GM12801 (cell line): ENCODE results near the gene CACNA1D.

Experiments used
- TF ChIP-seq, protein P1 (sequence below): IDR thresholded peaks from one replicate; pipeline ENCODE4 v1.5.1; 2011; ENCODE audit warnings: control low read depth; ENCODE audit not compliant: insufficient read length; ENCODE audit errors: extremely low read depth

CACNA1D gene

DNA sequence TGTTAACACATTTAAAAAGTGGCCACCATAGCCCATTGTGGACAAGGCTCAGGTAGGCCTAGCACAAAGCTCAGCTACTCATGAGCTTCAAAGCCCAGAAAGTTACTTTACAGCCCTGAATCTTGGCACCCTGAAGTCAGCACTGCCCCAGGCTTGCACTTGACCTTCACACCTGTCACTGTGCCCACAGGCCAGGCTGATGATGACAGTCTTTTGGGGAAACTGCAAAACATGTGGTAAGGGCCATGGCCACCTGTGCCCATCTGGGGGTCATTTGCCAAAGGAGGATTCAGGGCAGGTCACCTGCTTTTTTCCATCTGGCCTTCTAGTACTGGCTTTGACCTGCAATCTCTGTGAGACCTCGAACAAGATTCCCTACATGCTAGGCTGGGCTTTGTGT is 340.8 kb downstream of the CACNA1D start:
- TF ChIP-seq, protein P1, sequence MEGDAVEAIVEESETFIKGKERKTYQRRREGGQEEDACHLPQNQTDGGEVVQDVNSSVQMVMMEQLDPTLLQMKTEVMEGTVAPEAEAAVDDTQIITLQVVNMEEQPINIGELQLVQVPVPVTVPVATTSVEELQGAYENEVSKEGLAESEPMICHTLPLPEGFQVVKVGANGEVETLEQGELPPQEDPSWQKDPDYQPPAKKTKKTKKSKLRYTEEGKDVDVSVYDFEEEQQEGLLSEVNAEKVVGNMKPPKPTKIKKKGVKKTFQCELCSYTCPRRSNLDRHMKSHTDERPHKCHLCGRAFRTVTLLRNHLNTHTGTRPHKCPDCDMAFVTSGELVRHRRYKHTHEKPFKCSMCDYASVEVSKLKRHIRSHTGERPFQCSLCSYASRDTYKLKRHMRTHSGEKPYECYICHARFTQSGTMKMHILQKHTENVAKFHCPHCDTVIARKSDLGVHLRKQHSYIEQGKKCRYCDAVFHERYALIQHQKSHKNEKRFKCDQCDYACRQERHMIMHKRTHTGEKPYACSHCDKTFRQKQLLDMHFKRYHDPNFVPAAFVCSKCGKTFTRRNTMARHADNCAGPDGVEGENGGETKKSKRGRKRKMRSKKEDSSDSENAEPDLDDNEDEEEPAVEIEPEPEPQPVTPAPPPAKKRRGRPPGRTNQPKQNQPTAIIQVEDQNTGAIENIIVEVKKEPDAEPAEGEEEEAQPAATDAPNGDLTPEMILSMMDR: no peak

DNA sequence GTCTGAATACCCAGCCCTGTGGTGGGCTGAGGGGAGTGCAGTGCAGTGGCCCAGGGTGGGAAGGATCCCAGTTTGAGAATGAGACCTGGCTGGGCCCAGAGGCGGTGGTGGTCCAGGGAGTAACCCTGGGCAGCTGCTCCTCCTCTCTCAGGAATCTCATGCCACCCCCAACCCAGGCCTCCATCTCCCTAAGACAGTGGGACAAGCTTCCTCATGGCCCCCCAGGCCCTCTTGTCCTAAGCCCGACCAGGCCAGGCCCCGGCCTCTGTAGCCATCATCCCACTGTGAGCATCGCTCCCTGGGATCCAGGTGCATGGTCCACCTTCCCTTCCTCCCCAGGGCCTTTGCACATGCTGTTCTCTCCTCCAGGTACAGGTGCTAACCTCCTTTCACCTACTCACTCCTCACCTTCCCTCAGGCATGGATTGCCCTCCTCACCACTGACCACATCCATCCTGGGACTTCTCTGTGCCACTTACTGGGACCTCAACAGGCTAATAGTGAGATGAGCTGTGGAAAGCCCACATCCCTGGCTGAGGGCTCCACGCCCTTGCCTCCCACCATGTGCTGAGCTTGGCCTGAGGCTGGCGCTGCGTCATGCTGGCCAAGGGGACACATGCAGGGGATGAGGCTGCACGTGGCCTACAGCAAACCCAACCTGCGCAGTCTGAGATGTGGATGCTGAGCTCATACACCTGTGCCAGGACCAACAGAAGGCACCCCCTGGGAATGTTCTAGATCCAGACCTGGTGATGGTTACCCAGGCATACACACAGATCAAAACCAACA is 341.9 kb downstream of the CACNA1D start:
- TF ChIP-seq, protein P1: no peak

DNA sequence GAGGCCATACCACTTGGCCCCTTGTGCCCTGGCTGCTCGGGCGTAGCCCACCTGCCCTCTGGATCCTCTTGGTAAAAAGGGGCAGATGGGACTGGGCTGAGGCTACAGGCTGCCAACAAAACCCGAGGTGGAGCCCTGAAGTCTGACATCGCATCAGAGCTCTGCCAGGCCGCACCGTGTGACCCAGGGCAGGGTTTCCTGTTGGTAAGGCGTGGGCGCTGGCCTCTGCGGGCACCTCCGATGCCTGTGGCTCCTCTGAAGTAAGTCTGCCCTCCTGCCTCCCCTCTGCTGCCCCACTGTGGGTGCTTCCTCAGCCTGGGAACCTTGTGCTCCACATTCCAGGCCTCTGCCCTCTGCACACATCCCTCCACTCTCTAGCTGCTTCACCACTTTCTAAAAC is 342.9 kb downstream of the CACNA1D start:
- TF ChIP-seq, protein P1: no peak

DNA sequence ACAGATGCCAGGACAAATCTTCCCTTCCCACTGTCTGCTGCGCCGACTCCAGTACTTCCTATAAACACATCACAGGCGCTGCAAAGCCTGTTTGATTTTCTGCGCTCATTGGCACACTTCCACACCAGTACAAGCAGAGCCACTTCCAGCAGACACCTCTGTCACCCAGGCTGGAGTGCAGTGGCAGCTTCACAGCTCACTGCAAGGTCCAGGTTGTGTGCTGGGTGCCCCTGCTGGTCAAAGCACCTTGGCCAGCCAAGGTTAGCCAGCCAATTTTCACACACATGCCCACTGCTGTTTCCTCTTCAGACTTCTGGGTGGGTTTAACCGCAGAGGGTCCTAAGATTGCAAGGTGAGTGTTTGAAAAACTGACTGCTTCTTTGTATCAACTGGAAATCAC is 346.9 kb downstream of the CACNA1D start:
- TF ChIP-seq, protein P1: no peak

DNA sequence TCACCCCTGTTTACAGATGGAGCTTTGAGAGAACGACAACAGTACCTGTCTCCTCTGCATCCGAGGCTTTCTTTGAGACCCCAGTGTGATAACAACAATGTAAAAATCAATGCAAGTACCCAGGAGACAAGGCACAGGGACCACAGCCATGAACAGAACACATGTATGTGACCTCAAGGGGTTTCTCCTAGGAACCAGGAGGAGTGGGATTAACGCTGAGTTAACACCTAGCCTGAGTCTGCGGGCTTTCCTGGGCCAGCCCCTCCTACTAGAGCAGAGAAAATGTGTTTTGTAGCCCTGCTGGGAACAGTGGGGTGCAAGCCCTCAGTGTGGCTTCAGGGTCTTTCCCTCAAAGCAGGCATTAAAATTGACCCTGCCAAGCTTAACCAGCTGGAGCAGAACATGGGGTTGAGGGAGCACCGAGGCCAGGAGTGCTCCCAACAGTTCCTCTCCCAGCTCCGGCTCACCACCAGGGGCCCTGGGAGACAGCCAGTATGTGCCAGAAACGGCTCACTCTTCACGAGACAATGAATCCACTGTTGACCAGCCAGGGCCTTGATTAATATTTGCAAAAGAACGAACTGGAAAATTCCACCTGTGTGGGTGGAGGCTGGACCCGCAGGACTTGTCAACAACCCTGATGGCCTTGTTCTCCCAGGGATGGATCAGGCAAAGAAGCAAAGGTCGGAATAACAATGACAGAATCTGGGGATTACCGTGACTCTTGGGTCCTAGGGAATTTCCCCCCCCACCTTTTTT is 348.2 kb downstream of the CACNA1D start:
- TF ChIP-seq, protein P1: no peak

DNA sequence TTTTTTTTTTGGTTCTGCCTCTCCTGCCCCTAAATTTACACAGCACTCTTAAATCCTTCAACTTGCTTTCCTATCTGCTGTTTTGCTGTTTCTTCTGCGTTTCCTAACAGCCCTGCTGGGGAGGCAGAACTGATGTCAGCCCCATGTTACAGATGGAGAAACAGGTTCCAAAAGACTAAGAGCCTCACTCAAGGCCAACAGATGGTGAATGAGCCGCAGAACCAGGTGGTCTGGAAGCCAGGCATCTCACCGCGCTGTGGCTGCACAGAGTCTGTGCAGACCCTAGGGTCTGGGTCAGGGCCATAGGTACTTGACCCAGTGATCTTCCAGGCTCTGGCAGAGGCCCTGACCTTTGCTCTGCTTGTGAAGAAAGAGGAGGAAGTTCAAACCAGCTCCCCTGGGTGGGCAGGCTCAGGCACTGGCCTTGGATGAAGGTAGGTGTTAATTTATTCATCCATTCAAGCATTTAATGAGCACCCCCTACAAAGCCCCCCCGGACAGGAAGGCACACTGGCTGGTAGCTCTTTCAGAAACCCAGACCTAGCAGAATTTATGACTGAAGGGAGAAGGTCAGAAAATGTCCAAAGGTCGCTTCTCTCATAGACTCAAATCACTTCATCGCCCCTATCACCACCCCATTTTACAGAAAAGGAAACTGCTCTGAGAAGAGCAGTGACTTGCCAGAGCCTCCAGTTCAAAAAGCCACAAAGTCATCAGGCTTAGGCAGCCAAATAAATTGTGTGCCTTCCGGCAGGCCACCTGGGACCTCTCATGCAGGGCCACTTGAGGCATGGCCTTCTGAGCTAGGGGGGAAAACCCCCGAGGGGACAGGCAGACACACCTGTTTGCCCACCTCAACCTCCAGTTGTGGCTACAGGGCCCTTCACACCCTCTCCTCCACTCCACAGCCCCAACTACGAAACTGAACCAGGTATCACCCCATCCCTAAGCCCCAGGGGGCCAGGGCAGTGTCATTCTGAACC is 349.1 kb downstream of the CACNA1D start:
- TF ChIP-seq, protein P1: no peak
